ENCODE measurements around the gene SLC9A9. TPM values are rescaled to one million over a fixed set of nuclear protein-coding genes. Genes with fewer than 3 reads are reported as not detected.

Gene SLC9A9
- polyA plus RNA-seq, 1 donor (not counting 4 experiments of a cell fraction or from before 2014, with no cell fraction given) = 5.2 TPM

DNA sequence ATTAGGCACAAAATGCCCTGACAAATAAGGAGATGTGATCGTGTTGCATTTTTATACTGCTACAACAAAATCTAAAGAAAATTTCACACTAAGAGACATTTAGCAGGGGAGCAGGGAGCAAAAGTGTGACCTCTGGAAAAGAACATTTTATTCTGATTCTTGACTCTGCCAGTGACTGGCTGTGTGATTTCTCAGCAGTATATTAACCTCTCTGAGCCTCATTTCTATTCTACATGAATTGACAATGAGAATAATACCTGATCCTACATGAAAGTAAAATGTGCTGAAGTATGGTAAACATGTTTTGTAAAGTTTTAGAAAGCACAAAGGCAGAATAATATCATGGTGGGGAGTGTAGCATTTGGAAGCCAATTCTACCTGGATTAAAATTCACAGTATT is 273.3 kb downstream of the SLC9A9 start:
- TF ChIP-seq, protein P1, sequence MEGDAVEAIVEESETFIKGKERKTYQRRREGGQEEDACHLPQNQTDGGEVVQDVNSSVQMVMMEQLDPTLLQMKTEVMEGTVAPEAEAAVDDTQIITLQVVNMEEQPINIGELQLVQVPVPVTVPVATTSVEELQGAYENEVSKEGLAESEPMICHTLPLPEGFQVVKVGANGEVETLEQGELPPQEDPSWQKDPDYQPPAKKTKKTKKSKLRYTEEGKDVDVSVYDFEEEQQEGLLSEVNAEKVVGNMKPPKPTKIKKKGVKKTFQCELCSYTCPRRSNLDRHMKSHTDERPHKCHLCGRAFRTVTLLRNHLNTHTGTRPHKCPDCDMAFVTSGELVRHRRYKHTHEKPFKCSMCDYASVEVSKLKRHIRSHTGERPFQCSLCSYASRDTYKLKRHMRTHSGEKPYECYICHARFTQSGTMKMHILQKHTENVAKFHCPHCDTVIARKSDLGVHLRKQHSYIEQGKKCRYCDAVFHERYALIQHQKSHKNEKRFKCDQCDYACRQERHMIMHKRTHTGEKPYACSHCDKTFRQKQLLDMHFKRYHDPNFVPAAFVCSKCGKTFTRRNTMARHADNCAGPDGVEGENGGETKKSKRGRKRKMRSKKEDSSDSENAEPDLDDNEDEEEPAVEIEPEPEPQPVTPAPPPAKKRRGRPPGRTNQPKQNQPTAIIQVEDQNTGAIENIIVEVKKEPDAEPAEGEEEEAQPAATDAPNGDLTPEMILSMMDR (optimal IDR thresholded peaks at IDR 0.05 in 1 of 3, IDR thresholded peaks at IDR 0.05 in 1 of 3, conservative IDR thresholded peaks at IDR 0.05 in 1 of 3; ENCODE audit: extremely low read depth in 1 of 3, insufficient read depth in 2 of 3, low read length in 3 of 3) = no peak
- no peak for TF ChIP-seq EZH2 (IDR thresholded peaks at IDR 0.05; ENCODE audit: low read length)
- no peaks in the 10 kb centered on the region for H3K4me1 ChIP-seq (ENCODE audit: control insufficient read depth, extremely low read depth, insufficient read depth, low read length)
- no peaks in the 10 kb centered on the region for H3K9me1 ChIP-seq (ENCODE audit: control insufficient read depth, extremely low read depth, insufficient read depth, low read length)
- no peaks in the 10 kb centered on the region for H3K9me3 ChIP-seq (ENCODE audit: control insufficient read depth, low read depth, low read length)
- DNase-seq (ENCODE audit: low read depth, low spot score) (no peak), FAIRE-seq (no peak)
- H3K4me2 ChIP-seq (ENCODE audit: control insufficient read depth, extremely low read depth, insufficient read depth, low read depth, low read length) = no peak overlapping the region
- no peak overlapping the region for H3K4me3 ChIP-seq (ENCODE audit: control insufficient read depth in 2 of 3, extremely low read depth in 1 of 3, insufficient read depth in 2 of 3, low read depth in 1 of 3, low read length in 3 of 3)
- no peaks in the 10 kb centered on the region for H4K20me1 ChIP-seq (ENCODE audit: control insufficient read depth, extremely low read depth, insufficient read depth, low read length)
- H3K27me3 ChIP-seq (ENCODE audit: control insufficient read depth, extremely low read depth, insufficient read depth, low read length) = no peaks in the 10 kb centered on the region
- dilution Hi-C loops (cut with MboI; ENCODE audit: extremely low pct_ligation_motif_present, low sequenced_read_pairs) = no loop called here
- no peaks in the 10 kb centered on the region for H3K36me3 ChIP-seq (ENCODE audit: control insufficient read depth in 2 of 2, extremely low read depth in 1 of 2, insufficient read depth in 2 of 2, low read length in 2 of 2)
- no peak overlapping the region for H3K9ac ChIP-seq (ENCODE audit: control insufficient read depth, extremely low read depth, insufficient read depth, low read length)
- H2AFZ ChIP-seq (ENCODE audit: control insufficient read depth, low read length) = no peak overlapping the region
- H3K79me2 ChIP-seq (ENCODE audit: control insufficient read depth, insufficient read depth, low read length) = no peaks in the 10 kb centered on the region
- no peak overlapping the region for H3K27ac ChIP-seq (ENCODE audit: control insufficient read depth, insufficient read depth, low read length)

DNA sequence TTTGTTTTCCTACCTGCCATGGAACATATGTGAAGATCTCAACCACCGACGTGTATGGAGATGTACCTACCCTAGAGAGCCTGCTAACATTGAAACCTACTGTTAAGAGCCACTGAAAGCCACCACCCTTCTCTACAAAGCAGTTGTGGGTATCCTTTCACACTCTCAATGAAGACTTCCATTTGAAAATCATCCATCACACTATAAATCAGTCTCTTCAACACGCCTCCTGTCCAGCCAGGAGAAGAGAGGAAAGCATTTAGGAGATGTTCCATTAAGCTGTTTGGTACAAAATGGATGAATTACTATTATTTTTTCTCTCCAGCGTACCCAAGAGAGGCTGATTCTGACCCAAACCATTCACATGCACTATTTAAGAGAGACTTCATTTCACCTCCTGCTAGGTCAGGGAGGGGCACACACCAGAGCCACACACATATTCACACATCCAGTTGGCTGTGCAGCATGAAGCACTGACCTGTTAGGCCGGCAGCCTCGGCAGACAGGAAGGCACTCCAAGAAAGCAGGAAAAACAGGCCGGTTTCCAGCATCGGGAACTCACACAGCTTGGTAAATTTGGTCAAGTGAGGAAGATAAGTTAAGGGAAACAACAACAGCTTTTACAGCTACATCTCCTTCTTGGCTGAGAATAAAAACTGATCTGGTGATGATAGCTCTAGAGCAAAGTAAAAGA is 274.5 kb downstream of the SLC9A9 start:
- no peaks in the 10 kb centered on the region for H3K9me3 ChIP-seq (ENCODE audit: control insufficient read depth, low read depth, low read length)
- no peak for FAIRE-seq
- no peaks in the 10 kb centered on the region for H3K36me3 ChIP-seq (ENCODE audit: control insufficient read depth in 2 of 2, extremely low read depth in 1 of 2, insufficient read depth in 2 of 2, low read length in 2 of 2)
- H3K79me2 ChIP-seq (ENCODE audit: control insufficient read depth, insufficient read depth, low read length) = no peaks in the 10 kb centered on the region
- H3K4me2 ChIP-seq (ENCODE audit: control insufficient read depth, extremely low read depth, insufficient read depth, low read depth, low read length) = no peak overlapping the region
- H3K4me3 ChIP-seq (ENCODE audit: control insufficient read depth in 2 of 3, extremely low read depth in 1 of 3, insufficient read depth in 2 of 3, low read depth in 1 of 3, low read length in 3 of 3) = no peak overlapping the region
- TF ChIP-seq, protein P1 (optimal IDR thresholded peaks at IDR 0.05 in 1 of 3, IDR thresholded peaks at IDR 0.05 in 1 of 3, conservative IDR thresholded peaks at IDR 0.05 in 1 of 3; ENCODE audit: extremely low read depth in 1 of 3, insufficient read depth in 2 of 3, low read length in 3 of 3) = no peak
- no peak for TF ChIP-seq EZH2 (IDR thresholded peaks at IDR 0.05; ENCODE audit: low read length)
- dilution Hi-C loops (cut with MboI; ENCODE audit: extremely low pct_ligation_motif_present, low sequenced_read_pairs) = no loop called here
- H3K4me1 ChIP-seq (ENCODE audit: control insufficient read depth, extremely low read depth, insufficient read depth, low read length) = no peaks in the 10 kb centered on the region
- H4K20me1 ChIP-seq (ENCODE audit: control insufficient read depth, extremely low read depth, insufficient read depth, low read length) = no peaks in the 10 kb centered on the region
- DNase-seq (ENCODE audit: low read depth, low spot score) = no peak
- no peak overlapping the region for H2AFZ ChIP-seq (ENCODE audit: control insufficient read depth, low read length)
- H3K27ac ChIP-seq (ENCODE audit: control insufficient read depth, insufficient read depth, low read length) = no peak overlapping the region
- no peaks in the 10 kb centered on the region for H3K27me3 ChIP-seq (ENCODE audit: control insufficient read depth, extremely low read depth, insufficient read depth, low read length)
- H3K9me1 ChIP-seq (ENCODE audit: control insufficient read depth, extremely low read depth, insufficient read depth, low read length) = no peaks in the 10 kb centered on the region
- no peak overlapping the region for H3K9ac ChIP-seq (ENCODE audit: control insufficient read depth, extremely low read depth, insufficient read depth, low read length)

All from keratinocyte (primary cell).